ENCODE results near the gene YPEL3.
A peak's percentile ranks its signal among the peaks of the same experiment; 100 is the strongest.
"Not testable (repeated sequence)": the region's sequence is repeated elsewhere in the genome, so short reads cannot be mapped to it uniquely, and the experiment has no call there.

The YPEL3 gene

DNA sequence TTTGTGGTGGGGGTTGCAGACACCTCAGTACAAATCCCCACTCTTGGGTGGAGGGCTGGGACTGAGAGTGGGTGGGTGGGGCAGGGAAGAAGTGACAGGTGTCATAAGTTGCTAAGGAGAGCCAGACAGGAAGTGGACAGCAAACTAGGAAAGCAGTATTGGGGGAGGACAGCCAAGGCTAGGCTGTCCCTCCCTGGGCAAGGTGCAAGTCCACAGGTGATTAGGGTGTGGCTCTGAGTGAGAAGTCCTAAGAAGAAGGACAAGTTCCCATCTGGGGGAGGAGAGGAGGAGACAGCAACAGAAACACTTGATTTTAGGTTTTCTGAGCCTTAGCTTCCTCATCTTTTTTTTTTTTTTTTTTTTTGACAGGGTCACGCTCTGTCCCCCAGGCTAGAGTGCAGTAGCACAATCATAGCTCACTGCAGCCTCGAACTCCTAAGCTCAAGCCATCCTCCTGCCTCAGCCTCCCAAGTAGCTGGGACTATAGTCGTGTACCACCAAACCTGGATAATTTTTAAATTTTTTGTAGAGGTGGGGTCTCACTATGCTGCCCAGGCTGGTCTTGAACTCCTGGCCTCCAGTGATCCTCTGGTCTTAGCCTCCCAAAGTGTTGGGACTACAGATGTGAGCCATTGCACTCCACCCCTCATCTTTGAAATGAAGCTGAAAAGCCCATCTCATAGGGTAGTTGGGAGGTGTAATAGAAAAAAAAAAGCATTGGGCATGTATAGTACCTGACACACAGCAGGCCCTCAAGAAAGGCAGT is 24.5 kb upstream of the YPEL3 start:
- no peak for DNase-seq

DNA sequence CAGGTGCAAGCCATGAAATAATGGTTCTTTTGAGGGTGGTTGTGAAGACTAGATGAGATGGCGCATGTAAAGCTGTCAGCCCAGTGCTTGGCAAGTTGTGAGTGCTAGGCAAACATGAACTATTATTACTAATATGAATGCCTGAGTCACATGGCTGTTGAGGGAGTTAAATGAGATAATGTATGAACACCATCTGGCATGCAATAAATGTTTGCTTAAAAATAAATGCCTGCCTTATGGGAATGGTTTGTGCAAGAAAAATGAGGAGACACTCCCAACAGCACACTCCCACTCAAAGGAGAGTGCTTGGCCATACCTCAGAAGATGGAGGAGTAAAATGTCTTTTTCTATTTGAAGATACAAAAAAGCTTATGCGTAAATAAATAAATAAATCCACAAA is 23.4 kb upstream of the YPEL3 start:
- no peak for DNase-seq

DNA sequence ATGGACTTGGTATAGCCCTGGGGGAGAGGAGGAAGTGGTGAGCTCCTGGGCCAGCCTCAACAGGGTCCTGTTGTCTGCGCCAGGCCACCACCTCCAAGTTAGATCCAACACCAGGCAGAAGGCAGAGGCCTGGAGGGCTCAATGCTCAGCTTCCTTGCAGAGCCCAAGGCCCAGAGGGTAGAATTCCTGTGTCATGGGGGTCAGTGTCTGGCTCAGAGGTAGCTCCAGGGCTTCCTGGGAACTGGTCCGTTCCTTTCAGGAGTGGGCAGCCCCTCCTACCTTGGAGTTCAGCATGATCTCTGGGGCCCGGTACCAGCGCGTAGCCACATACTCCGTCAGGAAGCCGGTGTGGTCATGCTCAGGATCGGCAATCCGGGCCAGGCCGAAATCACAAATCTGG is 21.8 kb upstream of the YPEL3 start:
- DNase-seq: no peak

DNA sequence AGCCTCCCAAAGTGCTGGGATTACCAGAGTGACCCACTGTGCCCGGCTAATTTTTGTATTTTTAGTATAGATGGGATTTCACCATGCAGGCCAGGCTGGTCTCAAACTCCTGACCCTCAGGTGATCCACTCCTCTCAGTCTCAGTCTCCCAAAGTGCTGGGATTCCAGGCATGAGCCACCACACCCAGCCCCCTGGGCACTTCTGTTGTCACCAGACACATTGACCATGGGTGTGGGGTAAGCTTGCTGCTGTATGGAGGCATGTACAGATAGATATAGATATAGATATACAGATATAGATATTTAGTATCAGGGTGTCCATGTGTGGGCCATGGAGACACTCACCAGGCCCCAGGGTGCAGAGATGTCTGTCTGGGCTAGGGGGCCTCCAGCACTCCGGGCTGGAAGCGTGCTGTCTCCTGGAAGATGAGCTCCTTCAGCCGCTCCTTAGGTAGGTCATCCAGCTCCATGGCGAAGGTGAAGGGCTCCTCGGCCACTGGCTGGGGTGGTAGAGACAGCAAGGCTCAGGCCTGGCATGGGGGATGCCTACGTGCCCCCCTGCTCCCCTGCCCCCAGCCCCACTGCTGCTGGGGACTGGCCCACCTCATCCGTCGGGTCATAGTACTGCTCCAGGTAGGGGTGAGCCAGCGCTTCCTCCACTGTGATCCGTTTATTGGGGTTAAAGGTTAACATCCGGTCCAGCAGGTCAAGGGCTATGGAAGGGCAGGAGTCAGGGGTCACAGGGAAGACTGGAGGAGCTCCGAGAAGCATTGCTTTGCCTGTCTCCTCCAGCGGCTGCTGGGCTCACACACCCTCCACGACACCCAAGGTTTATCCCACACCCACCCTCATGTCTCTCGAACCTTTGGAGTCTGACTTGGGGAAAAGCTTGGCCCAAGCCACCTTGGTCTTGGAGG is 20.5 kb upstream of the YPEL3 start:
- no peak for DNase-seq

DNA sequence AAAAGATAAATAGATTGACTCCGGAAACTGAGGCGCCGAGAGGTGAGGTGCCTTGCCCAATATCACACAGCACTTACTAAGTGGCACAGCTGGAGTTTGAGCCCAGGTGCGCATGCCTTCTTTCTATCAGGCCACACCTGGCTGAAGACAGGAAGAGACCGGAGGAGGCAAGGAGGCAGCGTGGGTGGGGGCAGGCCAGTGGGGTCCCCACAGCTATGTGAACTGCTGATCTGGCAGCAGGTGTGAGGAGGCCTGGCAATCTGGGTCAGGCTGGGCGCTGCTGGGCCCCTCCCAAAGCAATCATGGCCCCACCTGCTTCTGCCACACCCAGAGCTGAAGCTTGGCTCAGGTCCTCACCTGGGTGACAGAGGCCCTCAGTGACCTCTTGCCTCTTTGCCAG is 19.2 kb upstream of the YPEL3 start:
- no peak for DNase-seq

DNA sequence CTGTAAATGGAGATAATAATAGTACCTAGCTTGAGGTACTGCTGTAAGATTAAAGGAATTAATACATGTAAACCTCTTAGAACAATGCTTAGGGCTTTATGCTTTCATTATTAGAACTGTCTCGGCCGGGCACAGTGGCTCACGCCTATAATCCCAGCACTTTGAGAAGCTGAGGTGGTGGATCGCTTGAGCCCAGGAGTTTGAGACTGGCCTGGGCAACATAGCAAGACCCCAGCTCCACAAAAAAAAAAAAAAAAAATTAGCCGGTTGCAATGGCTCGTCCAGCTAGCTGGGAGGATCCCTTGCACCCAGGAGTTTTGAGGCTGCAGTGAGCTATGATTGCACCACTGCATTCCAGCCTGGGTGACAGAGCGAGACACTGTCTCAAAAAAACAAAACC is 18.8 kb upstream of the YPEL3 start:
- not testable (repeated sequence) for DNase-seq

DNA sequence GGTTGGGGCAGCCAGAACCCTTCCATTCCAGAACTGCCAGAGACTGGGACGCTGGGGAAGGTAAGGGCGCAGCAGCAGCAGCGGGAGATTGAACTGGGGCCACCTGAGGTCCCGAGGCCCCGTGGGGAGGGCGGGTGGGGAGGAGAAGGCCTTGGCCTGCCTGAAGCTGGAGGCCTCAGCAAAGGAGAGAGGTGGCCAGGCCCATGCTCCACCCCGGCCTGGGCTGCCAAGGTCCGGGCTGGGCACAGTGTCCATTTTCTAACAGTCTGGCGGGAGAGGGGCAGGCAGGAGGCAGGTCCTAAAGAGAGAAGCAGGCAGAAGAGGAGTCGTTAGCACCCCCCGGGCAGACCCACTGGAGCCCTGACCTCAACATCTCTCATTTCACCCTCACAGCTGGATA is 18.4 kb upstream of the YPEL3 start:
- DNase-seq: no peak

DNA sequence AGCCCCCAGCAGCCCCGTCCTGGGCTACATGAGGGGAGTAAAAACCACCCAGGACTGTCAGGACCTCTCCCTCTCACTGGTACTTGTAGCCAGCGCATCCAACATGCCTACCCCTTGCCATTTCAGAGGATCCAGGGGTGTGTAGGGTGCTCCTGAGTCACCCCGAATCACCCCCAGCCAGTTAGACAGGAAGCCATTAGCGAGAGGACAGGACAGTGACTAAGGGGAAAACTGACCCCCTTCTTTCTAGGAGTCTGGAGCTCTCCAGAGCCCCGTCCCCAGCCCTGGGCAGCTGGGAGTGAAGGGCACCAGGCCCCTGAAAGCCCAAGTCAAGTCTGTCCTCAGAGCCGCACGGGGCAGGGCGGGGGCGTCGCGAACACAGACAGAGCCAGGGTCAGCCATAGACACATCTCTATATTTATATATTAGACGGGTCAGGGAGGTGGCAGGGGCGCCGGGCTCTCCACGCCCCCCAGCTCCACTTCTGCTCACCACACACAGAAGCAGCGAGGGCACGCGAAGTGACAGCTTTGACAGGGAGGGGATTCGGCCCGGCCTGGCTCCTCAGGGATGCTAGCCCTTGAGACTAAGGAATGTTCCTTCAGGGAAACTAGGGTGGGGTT is 17.8 kb upstream of the YPEL3 start:
- DNase-seq: no peak

DNA sequence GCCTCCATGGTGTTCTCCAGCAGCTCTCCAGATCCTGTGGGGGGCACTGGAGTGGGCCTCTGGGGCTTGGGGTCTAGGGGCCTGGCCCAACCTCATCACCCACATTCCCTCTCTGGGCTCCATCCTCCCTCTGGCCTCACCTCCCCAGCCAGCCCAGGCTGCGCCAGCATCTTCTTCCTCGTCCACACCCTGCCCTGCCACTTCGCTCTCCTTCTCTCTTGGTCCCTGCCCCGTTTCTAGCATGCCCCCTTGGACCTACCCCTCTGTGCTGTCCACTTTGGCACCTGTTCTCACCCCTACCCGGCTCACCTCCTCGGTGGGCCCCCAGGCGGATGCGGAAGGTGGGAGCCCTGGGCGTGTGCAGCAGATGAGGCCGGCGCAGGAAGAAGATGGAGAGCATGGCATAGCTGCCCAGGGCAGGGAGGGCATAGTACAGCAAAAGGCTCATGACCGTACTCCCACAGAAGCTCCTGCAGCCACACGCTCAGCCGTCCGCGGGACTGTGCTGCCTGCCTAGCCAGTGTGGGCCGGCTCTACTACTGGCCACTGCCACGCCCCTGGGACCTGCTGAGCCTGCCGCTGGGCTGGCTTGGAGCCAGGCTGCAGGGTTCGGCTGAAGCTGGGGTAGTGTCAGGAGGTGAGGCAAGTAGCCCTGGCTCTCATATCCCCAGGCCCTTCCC is 17.2 kb upstream of the YPEL3 start, which contains the start of gene GDPD3:
GDPD3 (minus strand) TSS at position 507 of the 680 bp plus-strand sequence; CDS start at position 448, 59 bp downstream.
- DNase-seq: no peak

DNA sequence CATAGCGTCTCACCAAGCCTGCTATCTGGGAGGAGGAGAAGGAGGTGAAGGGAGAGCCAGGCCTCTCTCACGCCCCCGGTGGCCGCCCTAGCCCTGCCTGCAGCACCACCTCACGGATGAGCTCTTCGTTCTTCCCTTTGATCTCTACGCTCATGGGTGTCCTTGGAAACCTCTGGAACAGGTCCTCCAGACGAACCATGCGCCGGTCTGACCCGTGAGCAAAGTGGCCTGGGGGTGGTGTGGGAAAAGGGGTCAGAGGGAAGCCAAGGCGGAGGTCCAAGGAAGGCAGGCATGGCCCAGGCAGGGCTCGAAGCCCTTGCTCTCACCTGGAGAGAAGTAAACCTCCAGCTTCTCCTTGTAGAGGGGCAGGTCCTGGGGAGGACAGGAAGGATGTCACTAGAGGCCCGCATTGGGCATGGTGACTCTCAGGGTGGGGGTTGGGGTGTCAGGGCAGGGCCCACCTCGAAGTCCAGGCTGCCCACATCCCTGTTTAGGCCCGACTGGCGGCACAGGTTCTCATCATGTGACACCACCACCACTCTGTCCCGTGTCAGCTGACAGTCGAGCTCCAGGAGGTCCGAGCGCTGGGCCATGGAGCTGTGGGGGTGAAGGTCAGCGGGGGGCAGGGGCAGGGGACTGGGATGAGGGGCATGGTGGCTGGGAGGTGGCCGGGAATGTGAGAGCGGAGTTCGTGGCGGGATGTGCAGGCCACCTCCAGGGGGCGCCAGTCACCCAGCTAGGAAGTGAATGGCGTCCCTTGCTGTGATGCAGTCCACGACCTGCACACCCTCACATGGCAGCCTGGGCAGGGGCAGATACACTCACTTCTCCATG is 16.4 kb upstream of the YPEL3 start:
- no peak for DNase-seq

DNA sequence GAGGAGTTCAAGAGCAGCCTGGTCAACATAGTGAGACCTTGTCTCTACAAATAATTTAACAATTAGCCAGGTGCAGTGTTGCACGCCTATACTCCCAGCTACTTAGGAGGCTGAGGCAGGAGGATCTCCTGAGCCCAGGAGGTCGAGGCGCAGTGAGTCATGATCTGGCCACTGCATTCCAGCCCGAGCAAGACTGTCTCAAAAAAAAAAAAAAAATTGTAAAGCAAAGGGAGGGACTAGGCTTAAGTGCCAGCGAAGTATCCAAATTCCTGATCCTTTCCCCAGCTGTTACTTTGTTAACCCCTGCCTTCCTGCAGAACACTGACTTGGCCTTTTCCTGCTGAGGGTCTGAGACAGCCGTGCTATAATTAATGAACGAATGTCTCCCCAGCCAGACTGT is 14.6 kb upstream of the YPEL3 start:
- no peak for DNase-seq

DNA sequence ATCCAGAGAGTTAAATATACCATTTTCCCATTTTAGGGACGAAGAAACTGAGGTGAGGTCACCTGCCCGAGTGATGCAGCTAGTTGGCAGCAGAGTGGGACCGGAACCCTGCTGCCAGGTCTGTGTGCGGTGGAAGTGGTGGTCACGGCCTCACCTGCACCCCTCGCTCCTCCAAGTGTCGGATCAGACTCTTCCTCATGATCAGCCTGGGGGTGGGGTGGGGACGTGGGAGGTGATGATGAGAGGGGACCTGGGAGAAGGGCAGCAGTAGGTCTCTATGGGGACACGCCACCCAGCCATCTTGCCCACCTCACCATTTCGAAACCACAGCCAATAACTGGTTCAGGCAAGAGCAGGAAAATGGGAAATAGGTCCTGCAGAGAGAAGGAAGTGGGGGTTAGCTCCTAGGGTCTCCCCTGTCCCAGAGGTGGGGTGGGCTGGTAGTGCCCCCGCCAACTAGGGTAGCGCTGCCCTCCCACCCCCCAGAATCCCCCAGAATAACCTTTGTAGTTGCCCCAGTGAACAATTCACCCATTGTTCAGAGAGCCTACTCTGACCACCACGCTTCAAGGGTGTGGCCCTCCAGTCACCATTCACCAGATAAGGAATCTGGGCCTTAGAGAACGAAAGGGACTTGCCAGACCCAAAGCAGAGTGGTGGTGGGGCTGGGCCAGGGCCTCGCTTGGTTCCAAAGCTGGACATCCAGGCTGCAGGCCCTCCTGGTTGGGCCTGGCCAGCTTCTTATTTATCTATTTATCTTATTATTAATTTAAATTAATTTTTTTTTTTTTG is 12.2 kb upstream of the YPEL3 start:
- DNase-seq: no peak

DNA sequence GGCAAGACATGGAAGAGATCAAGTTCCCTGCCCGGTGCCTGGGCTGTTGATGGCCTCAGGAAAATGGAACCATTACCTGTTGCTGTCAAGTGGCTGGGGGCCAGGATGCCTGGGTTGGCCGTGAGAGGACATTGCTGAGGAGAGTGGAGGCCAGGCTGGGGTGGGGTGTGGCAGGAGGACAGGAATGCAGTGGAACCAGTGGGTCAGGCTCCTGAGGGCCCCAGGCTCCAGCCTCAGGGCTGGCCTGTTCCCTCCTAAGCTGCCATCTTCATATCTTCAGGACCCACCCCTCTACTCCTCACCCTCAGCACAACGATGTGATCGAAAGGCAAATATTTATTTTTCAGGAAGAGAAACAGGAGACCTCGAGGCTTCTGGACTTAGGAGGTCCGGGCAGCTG is 8.5 kb upstream of the YPEL3 start:
- DNase-seq: no peak

DNA sequence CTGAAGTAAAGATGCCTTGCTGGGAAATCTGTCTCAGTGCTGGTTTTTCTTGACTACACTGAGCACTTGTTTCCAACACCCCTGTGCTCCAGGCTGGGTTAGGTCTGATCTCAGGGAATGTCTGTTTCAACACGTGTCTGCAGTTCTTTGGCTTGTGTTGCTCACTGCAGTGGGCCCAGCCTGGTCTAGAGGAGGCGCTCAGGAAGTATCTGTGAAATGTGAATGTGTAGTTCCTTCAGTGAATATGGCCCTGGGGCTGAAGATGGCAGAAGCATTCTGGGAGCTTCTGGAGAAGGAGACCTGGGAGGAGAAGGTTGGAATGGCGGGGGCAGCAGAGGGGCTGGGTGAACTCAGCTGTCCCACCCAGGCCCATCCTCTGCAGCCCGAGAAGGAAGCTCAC is 8.1 kb upstream of the YPEL3 start:
- DNase-seq: no peak

DNA sequence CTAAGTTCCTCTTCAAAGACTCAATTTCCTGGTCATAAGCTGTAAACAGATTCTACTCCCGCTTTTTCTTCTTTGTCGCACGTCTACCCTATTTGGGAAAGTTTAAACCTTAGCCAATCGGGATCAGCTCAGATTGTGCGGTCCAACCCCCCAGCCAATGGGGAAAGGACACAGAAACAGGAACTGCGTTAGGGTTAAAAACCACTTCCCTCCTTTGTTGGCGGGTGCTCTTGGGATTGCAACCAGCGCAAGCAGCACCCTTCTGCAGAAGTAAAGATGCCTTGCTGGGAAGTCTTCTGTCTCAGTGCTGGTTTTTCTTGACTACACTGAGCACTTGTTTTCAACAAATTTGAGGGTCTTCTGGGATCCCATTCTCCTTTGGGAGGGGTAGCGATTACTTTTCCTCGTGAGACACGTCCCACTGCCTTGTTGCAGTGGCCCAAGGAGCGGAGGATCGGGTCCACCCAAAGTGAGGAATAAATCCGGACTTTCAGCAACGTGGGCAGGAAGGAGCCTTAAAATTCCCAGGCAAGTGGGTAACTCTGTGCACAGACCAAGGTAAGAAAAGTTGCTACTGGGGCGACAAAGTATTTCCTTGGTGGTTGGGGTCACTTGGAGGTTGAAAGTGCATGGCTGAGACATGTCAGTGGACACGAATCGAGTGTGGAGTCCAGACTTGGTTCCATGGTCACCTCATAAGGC is 1.0 kb upstream of the YPEL3 start:
- DNase-seq: no peak

DNA sequence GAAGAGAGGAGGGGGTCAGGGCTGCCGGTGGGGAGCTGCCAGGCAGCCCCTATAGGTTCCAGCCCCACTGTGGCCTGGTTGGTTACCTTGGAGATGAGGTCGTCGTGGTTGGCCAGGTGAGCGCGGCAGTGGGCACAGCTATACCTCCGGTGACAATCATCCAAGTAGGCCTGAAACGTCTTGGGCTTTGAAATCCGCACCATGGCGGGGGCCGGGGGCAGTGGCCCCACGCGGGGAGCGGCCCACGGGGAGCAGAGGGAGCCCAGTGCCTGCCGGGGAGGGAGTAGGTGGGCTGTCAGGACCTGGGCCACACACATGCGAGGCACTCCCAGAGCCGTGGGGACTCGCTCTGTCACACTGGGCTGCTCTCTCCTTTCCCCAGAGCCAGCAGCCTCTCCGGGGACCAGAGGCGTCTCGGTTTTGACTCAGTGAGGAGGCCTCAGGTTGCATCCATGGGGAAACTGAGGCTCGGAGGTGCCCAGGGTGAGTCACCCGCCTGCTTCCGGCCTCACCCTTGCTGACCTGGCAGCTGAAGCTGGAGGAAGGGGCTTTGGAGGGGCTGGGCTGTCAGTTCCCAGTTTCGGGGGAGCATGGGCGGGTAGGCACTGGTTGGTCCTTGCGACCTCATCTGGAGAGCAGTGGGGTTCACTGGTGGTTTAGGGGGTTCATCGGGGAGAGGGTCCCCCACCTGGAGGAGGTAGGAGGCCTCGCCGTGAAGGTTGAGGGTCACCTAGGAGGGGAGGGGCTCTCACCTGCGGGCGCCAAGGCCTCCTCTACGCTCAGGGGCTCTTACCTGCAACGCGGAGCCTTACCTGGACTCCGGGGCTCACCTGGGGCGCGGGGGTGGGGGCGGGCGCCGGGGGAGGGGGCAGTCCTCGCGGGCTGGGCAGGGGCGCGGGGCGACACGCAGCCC is 591 bp downstream of the YPEL3 start:
- peak; percentile 66 for DNase-seq

DNA sequence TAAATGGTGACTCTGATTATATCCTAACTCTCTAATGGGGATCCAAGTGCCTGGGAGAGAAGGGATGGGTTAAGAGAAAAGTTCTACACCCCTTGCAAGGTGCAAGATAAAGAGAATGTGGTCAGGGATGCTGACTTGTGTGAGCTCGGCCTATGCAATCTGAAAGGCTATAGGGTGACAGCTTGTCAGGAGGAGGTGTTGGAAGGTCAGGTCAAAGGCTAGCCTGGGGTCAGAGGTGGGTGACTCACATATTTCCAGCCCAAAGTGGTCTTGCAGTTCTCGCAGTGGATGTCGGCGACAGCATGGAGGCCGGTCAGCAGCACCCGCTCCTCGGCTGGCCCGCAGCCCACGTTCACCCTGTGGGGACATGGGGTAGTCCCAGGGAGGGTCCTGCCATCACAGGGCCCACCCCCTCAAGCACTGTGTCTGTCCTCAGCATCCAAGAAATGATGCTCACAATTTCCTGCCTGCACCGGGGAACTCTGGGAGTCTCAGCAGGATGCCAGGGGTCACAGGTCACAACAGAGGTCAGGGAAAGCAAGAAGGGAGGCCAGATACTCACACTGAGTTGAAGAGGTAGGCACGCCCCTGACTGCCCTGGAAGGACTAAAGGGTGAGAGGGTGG is 1.4 kb downstream of the YPEL3 start:
- no peak for DNase-seq

DNA sequence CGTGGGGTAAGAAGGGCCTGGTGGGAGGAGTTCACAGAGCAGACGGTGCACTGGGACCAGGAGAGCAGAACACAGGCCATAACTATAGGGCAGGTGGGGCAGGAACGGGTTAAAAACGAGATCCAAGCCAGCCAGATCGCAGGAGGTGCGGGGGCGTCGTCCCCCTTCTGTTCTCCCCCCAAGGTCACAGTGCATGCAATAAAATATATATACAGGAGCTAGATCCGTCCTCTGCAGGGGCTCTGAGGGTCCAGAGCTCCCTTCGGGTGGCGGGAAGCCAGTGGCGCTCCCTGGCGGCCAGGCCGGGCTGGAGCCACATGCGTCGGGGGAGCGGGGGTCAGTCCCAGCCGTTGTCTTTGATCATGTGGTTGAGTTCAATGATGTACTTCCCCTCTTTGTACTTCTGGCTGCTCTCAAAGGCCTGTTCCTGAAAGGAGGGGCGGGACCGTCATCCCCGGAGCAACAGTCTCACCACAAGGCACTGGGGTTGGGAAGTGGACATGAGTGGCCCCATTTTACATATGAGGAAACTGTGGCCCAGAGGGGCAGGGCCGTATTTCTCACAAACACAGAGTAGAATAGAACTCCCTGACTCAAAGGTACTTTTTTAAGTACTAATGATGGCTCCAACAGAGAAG is 3.5 kb downstream of the YPEL3 start:
- DNase-seq: peak; percentile 73

Data from right kidney (tissue), 1 donor.